K562 (cell line): Measurements from ENCODE around the gene TBC1D9. TPM values are rescaled to one million over a fixed set of nuclear protein-coding genes. Genes with fewer than 3 reads are reported as not detected.

Source experiments
- ATAC-seq: fragments of 200-7000 bp; cut with Tn5 transposase; 3 replicates; pipeline ENCODE4 v1.9.1; 2020; ENCODE audit warnings: moderate library complexity
- BruUV-seq: library from RNA; stranded (reverse); fragments of 400-500 nt; replicated peaks from 2 replicates; lab custom pipeline; 2021; lab: Mats Ljungman, UMichigan
- CTCF ChIA-PET: fragments of 300-600 bp; formaldehyde crosslinking; extraction: SDS; loops from one replicate; lab custom pipeline; 2021; ENCODE audit warnings: low intra/inter-chr PET ratio; lab: Yijun Ruan, JAX
- POLR2A ChIA-PET: fragments of 300-600, 350-650 bp; sonication (Branson Sonifier 250); formaldehyde crosslinking; extraction: SDS; loops from one replicate; lab custom pipeline; 2021; ENCODE audit warnings: antibody characterized with exemption, inconsistent platforms; lab: Yijun Ruan, JAX
- DNase-seq, 4 experiments: peaks; one replicate each; pipeline versions ENCODE4 v3.0.0 to v3.0.0-alpha.2; 2011 to 2018; ENCODE audit warnings: low spot score in 3 of 4, mixed read lengths in 3 of 4; ENCODE audit errors: extremely low read depth in 1 of 4
- FAIRE-seq: peaks from 2 replicates; lab custom pipeline; 2011; peaks lifted over from hg19 to GRCh38; lab: Jason Lieb, UNC
- H2AFZ ChIP-seq: 2 replicates; pipeline ENCODE4 v1.6.0; 2011; ENCODE audit warnings: low read depth, low read length, control low read depth, inconsistent platforms
- H3K27ac ChIP-seq: fragments of 200-600 bp; 3 replicates; pipeline ENCODE4 v1.8.0; 2011; ENCODE audit warnings: low read depth, mild to moderate bottlenecking, control low read depth, inconsistent platforms, low read length, moderate library complexity, mixed read lengths; ENCODE audit errors: extremely low read depth
- H3K27me3 ChIP-seq, 2 experiments: fragments of 300-600 bp in 1 of 2; 2 replicates in 1 of 2; 3 replicates in 1 of 2; pipeline versions ENCODE4 v1.6.0 to v1.8.0; 2011; ENCODE audit warnings: inconsistent platforms in 2 of 2, low read length in 2 of 2, mild to moderate bottlenecking in 1 of 2, mixed read lengths in 1 of 2, moderate library complexity in 1 of 2; ENCODE audit not compliant: control insufficient read depth in 2 of 2, insufficient read depth in 2 of 2
- H3K36me3 ChIP-seq: fragments of 300-600 bp; 3 replicates; pipeline ENCODE4 v1.8.0; 2011; ENCODE audit warnings: mild to moderate bottlenecking, low read length, inconsistent platforms; ENCODE audit not compliant: control insufficient read depth, insufficient read depth
- H3K4me1 ChIP-seq, 2 experiments: fragments of 200-600 bp in 1 of 2; replicated peaks in 1 of 2; 2 replicates in 1 of 2; 3 replicates in 1 of 2; pipeline versions ENCODE4 v1.5.1 to v1.8.0; 2011; ENCODE audit warnings: inconsistent platforms in 2 of 2, low read length in 2 of 2, mild to moderate bottlenecking in 1 of 2, mixed read lengths in 1 of 2, moderate library complexity in 1 of 2; ENCODE audit not compliant: control insufficient read depth in 2 of 2, insufficient read depth in 2 of 2
- H3K4me2 ChIP-seq: 2 replicates; pipeline ENCODE4 v1.6.1; 2011; ENCODE audit warnings: low read length, control low read depth, inconsistent platforms, mixed read lengths; ENCODE audit not compliant: insufficient read depth
- H3K4me3 ChIP-seq: fragments of 200-600 bp; sonication (generic), shearing (Covaris generic); 2 replicates; pipeline ENCODE4 v1.5.1; 2016; ENCODE audit warnings: control low read depth, inconsistent platforms
- H3K79me2 ChIP-seq: fragments of 200-600 bp; 3 replicates; pipeline ENCODE4 v1.8.0; 2011; ENCODE audit warnings: low read length, inconsistent platforms; ENCODE audit not compliant: control insufficient read depth, insufficient read depth
- H3K9ac ChIP-seq, 2 experiments: 2 replicates each; pipeline versions ENCODE4 v1.6.0 to v1.6.1; 2011; ENCODE audit warnings: low read depth in 2 of 2, low read length in 2 of 2, control low read depth in 1 of 2, inconsistent platforms in 1 of 2, mild to moderate bottlenecking in 1 of 2, mixed read lengths in 1 of 2; ENCODE audit not compliant: insufficient read depth in 1 of 2
- H3K9me1 ChIP-seq: one replicate; pipeline ENCODE4 v1.6.0; 2011; ENCODE audit warnings: inconsistent platforms, mild to moderate bottlenecking, low read length, moderate library complexity; ENCODE audit not compliant: control insufficient read depth, insufficient read depth
- H3K9me3 ChIP-seq: replicated peaks from 2 replicates; pipeline ENCODE4 v1.5.1; 2011; ENCODE audit warnings: low read depth, low read length, inconsistent platforms; ENCODE audit not compliant: control insufficient read depth, insufficient read depth
- H4K20me1 ChIP-seq: replicated peaks from 2 replicates; pipeline ENCODE4 v1.6.1; 2011; ENCODE audit warnings: low read length, inconsistent platforms, mixed read lengths; ENCODE audit not compliant: control insufficient read depth, insufficient read depth
- BHLHE40 ChIP-seq: IDR thresholded peaks from 2 replicates; pipeline ENCODE4 v1.6.1; 2011; ENCODE audit warnings: low read length, improper control_type of control experiment
- PURB ChIP-seq: sonication (generic); formaldehyde crosslinking; IDR thresholded peaks from 2 replicates; pipeline ENCODE4 v1.9.0; 2021; ENCODE audit warnings: low read depth, mild to moderate bottlenecking, missing genetic modification reagents
- SRF ChIP-seq, 2 experiments: fragments of 250-450, 450-650 bp in 1 of 2; sonication (Bioruptor Pico) in 1 of 2; sonication (generic) in 1 of 2; formaldehyde crosslinking; IDR thresholded peaks; 2 replicates each; pipeline versions ENCODE4 v1.5.0 to v1.5.1; 2020 to 2022; ENCODE audit warnings: mild to moderate bottlenecking in 1 of 2, missing genetic modification reagents in 1 of 2
- ZBTB43 ChIP-seq: sonication (generic); formaldehyde crosslinking; IDR thresholded peaks from 2 replicates; pipeline ENCODE4 v1.8.0; 2023; ENCODE audit warnings: mild to moderate bottlenecking, missing genetic modification reagents
- ZNF436 ChIP-seq: fragments of 250-450, 450-650 bp; sonication (Bioruptor Pico); formaldehyde crosslinking; IDR thresholded peaks from 2 replicates; pipeline ENCODE4 v1.7.0; 2020; ENCODE audit warnings: mild to moderate bottlenecking
- WGBS: fragments of 100-300 bp; shearing (Covaris generic); methylation state at CpG from one replicate; pipeline ENCODE4 v1.1.6; 2016; ENCODE audit warnings: low coverage, mixed read lengths; ENCODE audit not compliant: insufficient coverage; ENCODE audit errors: missing lambda C conversion rate; 5-methylcytosine and 5-hydroxymethylcytosine counted together
- in situ Hi-C: fragments of 300-500 bp; cut with MboI; formaldehyde crosslinking; loops from 4 replicates; pipeline ENCODE4 v1.15.0; 2018; ENCODE audit warnings: inconsistent platforms, mixed read lengths
- intact Hi-C: fragments of 100-400 bp; cut with micrococcal nuclease; formaldehyde crosslinking; loops from 2 replicates; pipeline ENCODE4 v1.14.2; 2022
- polyA plus RNA-seq, 8 experiments: library from polyadenylated mRNA; depleted of rRNA in 4 of 8; stranded (reverse) in 5 of 8; unstranded in 3 of 8; fragments of >200 nt; fragmentation: Nextera tagmentation in 2 of 8; fragmentation: Illumina TruSeq in 1 of 8; extraction: Ambion mirVana in 2 of 8; extraction: Trizol in 1 of 8; gene quantifications; 2 replicates each; pipeline versions ENCODE4 v1.2.1 to v1.2.3, GENCODE V29; 2011 to 2014; ENCODE audit warnings: inconsistent platforms in 1 of 8, missing spikeins in 1 of 8
- total RNA-seq, 7 experiments: library from RNA; depleted of rRNA in 6 of 7; stranded (reverse); fragments of >200 nt in 6 of 7; fragmentation: Illumina TruSeq in 2 of 7; extraction: Trizol in 2 of 7; gene quantifications; 2 replicates each; pipeline versions ENCODE4 v1.2.1 to v1.2.3, GENCODE V29; 2011 to 2021; ENCODE audit warnings: low replicate concordance in 1 of 7

Gene TBC1D9
- total and polyA plus RNA-seq, 9 of the 15 experiments (the other 6 are each of a cell fraction or from before 2014, with no cell fraction given) = 0.13 TPM; not detected in 8

DNA sequence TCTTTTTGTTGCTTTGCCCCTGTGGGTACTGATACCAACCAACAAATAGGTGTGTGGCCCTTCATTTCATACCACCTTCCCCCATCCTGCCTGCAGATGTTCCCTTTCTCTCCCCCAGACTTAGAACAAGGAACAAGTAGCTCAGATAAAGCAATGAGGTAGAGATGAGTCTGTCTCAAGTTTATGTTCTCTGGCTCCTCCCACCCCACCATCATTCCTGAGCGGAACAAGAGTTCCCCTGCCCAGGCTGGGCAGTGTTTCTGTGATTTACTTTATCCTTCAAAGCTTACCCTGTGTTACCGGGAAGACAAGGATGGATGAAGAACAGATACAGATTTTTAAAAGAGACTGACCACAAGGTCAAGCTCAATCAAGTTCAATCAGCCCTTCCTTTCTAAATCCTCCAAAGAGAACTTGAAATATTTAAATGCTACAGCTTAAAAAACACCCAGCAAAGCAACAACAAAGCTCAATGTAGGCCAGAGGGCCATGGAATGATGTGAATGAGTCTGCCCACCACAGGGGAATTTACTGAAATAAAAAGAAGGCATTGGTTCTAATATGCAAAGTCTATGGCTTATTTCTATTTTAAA lies 107.4 kb downstream of the TBC1D9 start (continued):
- TF ChIP-seq ZBTB43 (CRISPR knock-in tag) = no peak
- TF ChIP-seq, all 486 proteins: peak for 0

DNA sequence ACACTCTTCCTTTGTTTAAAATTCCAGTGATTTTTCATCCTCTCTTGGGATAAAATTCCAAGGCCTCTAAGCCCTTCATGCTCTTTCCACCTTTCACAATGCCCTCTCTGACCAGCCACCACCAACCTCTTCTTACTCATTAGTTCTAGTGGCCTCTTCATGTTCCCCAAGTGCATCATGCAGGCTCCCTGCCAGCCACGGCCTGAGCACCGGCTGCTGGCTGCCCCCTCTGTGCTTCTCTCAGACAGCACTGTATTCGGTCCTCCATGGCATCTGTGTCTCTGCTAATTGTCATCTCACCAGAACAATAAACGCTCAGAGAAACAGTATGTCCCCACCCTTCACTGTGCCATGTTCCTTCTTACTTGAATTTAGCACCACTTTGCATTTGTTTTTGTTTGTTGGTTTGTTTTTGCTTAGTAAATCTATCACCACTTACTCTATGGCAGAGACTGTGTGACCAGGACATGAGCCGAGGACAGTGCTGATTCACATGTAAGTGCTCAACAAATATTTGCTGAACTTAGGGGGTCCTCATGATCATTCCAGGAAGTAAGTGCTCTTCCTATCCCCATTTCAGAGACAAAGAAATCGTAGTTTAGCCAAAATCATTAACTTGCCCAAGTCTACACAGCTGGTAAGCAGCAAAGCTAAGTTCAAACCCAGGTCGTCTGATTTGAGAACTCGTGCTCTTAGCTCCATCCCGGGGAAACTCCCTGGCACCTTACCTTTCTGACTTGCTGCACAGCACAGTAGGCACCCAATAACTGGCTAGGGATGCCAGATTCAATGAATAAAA lies 110.4 kb downstream of the TBC1D9 start:
- DNase-seq (no peak), FAIRE-seq (no peak)
- no peak overlapping the region for H3K27ac ChIP-seq
- intact Hi-C loops (no loop called here), in situ Hi-C loops (no loop called here)
- peaks cover 30 to 39% of the 10 kb centered on the region in 2 experiments; a peak in 4 of 5 replicates for H3K27me3 ChIP-seq
- peaks cover 2% of the 10 kb centered on the region for H3K9me1 ChIP-seq
- H3K79me2 ChIP-seq = no peaks in the 10 kb centered on the region
- ChIA-PET POLR2A (no interaction called here), CTCF (no interaction called here)
- no peak overlapping the region for H3K9ac ChIP-seq
- TF ChIP-seq SRF (CRISPR knock-in tag; IDR thresholded peaks at IDR 0.05) (no peak), PURB (no peak), ZNF436 (CRISPR knock-in tag) (no peak), BHLHE40 (no peak)
- TF ChIP-seq, all 486 proteins: peak for 0
- Histone ChIP-seq H4K20me1 (no peaks in the 10 kb centered on the region), H3K9me3 (no peaks in the 10 kb centered on the region), H3K4me3 (no peak overlapping the region), H3K36me3 (no peaks in the 10 kb centered on the region), H2AFZ (no peak overlapping the region), H3K4me1 (peaks cover 0 to 15% of the 10 kb centered on the region in 2 experiments; a peak in 2 of 5 replicates), H3K4me2 (no peak overlapping the region)
- WGBS = 0% methylated on average over 9 of the region's 9 CpGs
- ATAC-seq = no peak
- BruUV-seq = no TSS peak
